Chondrocyte (in vitro differentiated cells): ENCODE results near the gene TSPAN9. TPM values are rescaled to one million over a fixed set of nuclear protein-coding genes. Genes with fewer than 3 reads are reported as not detected.

Experiments used
- DNase-seq: peaks from one replicate; pipeline ENCODE4 v3.0.0; 2021; ENCODE audit warnings: mixed read lengths, low spot score
- H3K27ac Mint-ChIP-seq: one replicate; pipeline ENCODE4 v1.8.0; 2021; ENCODE audit warnings: mild to moderate bottlenecking, moderate library complexity, mixed read lengths; ENCODE audit not compliant: unreplicated experiment
- H3K27me3 Mint-ChIP-seq: 2 replicates; pipeline ENCODE4 v1.8.0; 2021; ENCODE audit warnings: low read depth, mixed read lengths
- H3K36me3 Mint-ChIP-seq: 2 replicates; pipeline ENCODE4 v1.8.0; 2021; ENCODE audit warnings: low read depth, mixed read lengths
- H3K4me1 Mint-ChIP-seq: 2 replicates; pipeline ENCODE4 v1.8.0; 2021; ENCODE audit warnings: low read depth, mild to moderate bottlenecking, mixed read lengths
- H3K4me3 Mint-ChIP-seq: one replicate; pipeline ENCODE4 v1.8.0; 2021; ENCODE audit warnings: mild to moderate bottlenecking, moderate library complexity, mixed read lengths; ENCODE audit not compliant: unreplicated experiment
- H3K9me3 Mint-ChIP-seq: 2 replicates; pipeline ENCODE4 v1.8.0; 2021; ENCODE audit warnings: low read depth, mixed read lengths
- CTCF ChIP-seq: fragments of 200-600 bp; sonication (generic); IDR thresholded peaks from 2 replicates; pipeline ENCODE4 v1.5.0; 2021; ENCODE audit warnings: antibody characterized with exemption, mild to moderate bottlenecking, moderate library complexity
- total RNA-seq: library from RNA; stranded (reverse); gene quantifications from 3 replicates; pipeline ENCODE4 v1.2.1, GENCODE V29; 2021

TSPAN9 gene
- total RNA-seq, 1 donor from 2014 or later = 50.4 TPM

- TF ChIP-seq CTCF = no peak
- peaks cover 6% of the 10 kb centered on the region for H3K36me3 Mint-ChIP-seq
- no peak for DNase-seq
- H3K27me3 Mint-ChIP-seq = no peaks in the 10 kb centered on the region
- no peak overlapping the region for H3K27ac Mint-ChIP-seq
- H3K9me3 Mint-ChIP-seq = peaks cover 7% of the 10 kb centered on the region
- H3K4me1 Mint-ChIP-seq = peaks cover 49% of the 10 kb centered on the region
- H3K4me3 Mint-ChIP-seq = no peak overlapping the region
Measured at GRCh38 chr12:3229577-3229976, 152.4 kb downstream of the TSPAN9 start.

GRCh38 chr12:3230758-3231375 lies 153.7 kb downstream of the TSPAN9 start:
- Mint-ChIP-seq H3K27ac (no peak overlapping the region), H3K27me3 (no peaks in the 10 kb centered on the region), H3K4me3 (no peak overlapping the region), H3K36me3 (peaks cover 6% of the 10 kb centered on the region), H3K9me3 (peaks cover 7% of the 10 kb centered on the region), H3K4me1 (peaks cover 38% of the 10 kb centered on the region)
- TF ChIP-seq CTCF = no peak
- DNase-seq = no peak

- Mint-ChIP-seq H3K4me3 (no peak overlapping the region), H3K27me3 (no peaks in the 10 kb centered on the region), H3K27ac (no peak overlapping the region), H3K9me3 (peaks cover 7% of the 10 kb centered on the region), H3K36me3 (peaks cover 6% of the 10 kb centered on the region), H3K4me1 (peaks cover 38% of the 10 kb centered on the region)
- no peak for TF ChIP-seq CTCF
- DNase-seq = no peak
Measured at GRCh38 chr12:3231399-3231876, 154.3 kb downstream of the TSPAN9 start.

GRCh38 chr12:3233797-3234196 lies 156.6 kb downstream of the TSPAN9 start:
- Mint-ChIP-seq H3K4me3 (no peak overlapping the region), H3K9me3 (peaks cover 2% of the 10 kb centered on the region), H3K27me3 (no peaks in the 10 kb centered on the region), H3K36me3 (peaks cover 3% of the 10 kb centered on the region), H3K4me1 (peaks cover 47% of the 10 kb centered on the region), H3K27ac (no peak overlapping the region)
- TF ChIP-seq CTCF = no peak
- no peak for DNase-seq

GRCh38 chr12:3236345-3237187 lies 159.4 kb downstream of the TSPAN9 start:
- H3K27ac Mint-ChIP-seq = peak overlapping the region; percentile 88
- H3K27me3 Mint-ChIP-seq = no peaks in the 10 kb centered on the region
- no peak for TF ChIP-seq CTCF
- peaks cover 2% of the 10 kb centered on the region for H3K36me3 Mint-ChIP-seq
- peaks cover 32% of the 10 kb centered on the region for H3K4me1 Mint-ChIP-seq
- H3K4me3 Mint-ChIP-seq = peak overlapping the region; percentile 47
- H3K9me3 Mint-ChIP-seq = no peaks in the 10 kb centered on the region
- no peak for DNase-seq
